CD4-positive, alpha-beta T cell treated with Interleukin-2 at 100 ng/mL for 4 hours (primary cell): ENCODE measurements around the gene GYPC.
"Not testable (repeated sequence)": the region's sequence is repeated elsewhere in the genome, so short reads cannot be mapped to it uniquely, and the experiment has no call there.

Source experiments
- DNase-seq: peaks from one replicate; pipeline ENCODE4 v3.0.0-alpha.2; 2020; ENCODE audit warnings: low spot score

The GYPC gene

GRCh38 chr2:126671488-126671887 is 15.5 kb downstream of the GYPC start:
- no peak for DNase-seq

GRCh38 chr2:126672980-126673605 is 17.1 kb downstream of the GYPC start:
- DNase-seq = no peak

DNA sequence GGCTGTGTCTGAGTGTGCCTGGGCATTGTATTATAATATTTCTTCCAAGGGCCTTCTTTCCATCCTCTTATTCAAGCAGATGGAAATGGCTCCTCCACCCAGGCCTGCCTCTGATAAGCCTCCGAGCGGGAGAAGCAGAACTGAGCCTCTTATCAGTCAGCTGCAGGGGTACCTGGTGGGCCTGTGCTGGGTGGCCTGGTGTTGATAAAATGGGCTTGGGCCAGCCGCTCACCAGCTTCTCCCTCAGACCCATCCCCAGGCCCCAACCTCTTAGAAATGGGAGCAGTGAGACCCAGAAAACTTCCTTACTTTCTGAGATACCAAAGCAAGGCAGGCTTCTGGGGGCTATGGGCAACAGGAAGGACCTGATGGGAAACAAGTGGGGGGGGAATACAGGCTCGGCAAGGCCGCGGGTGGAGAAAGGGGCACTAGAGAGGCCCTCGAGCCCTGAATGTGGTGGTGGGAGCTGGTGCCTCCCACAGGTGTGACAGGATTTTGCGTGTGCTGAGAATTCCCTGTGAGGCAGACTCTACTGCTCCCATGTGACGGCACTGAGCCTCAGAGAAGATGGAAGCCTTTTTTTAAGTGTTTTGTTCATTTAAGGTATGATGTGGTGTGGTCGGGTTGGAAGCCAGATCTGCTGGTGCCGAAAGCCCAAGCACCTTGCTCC is 18.3 kb downstream of the GYPC start:
- DNase-seq = no peak

DNA sequence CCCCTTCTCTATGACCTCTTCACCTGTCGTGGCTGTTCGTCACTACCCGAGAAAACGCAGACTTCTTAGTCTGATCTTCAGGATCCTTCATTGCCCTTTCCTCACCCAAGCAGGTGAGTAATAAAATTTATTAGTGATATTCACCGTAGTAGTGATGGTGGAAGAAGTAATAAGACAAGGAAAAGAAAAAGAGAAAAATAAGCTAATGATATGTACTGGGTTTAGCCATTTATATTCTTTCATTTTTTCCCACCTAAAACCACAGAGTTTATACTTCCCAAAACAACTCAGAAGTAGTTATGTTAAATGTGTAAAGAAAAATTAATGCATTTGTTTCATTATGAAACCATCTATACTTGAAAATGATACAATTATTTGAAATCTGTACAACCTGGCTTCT is 19.7 kb downstream of the GYPC start:
- no peak for DNase-seq

GRCh38 chr2:126676221-126677175 is 20.5 kb downstream of the GYPC start:
- DNase-seq = no peak

- no peak for DNase-seq
These were observed 21.2 kb downstream of the GYPC start for GRCh38 chr2:126677176-126677538.

- DNase-seq = no peak
These were observed 22.5 kb downstream of the GYPC start for GRCh38 chr2:126678269-126679065.

GRCh38 chr2:126679094-126679713 is 23.2 kb downstream of the GYPC start:
- DNase-seq = no peak

- no peak for DNase-seq
These were observed 25.5 kb downstream of the GYPC start for GRCh38 chr2:126681505-126681904.

DNA sequence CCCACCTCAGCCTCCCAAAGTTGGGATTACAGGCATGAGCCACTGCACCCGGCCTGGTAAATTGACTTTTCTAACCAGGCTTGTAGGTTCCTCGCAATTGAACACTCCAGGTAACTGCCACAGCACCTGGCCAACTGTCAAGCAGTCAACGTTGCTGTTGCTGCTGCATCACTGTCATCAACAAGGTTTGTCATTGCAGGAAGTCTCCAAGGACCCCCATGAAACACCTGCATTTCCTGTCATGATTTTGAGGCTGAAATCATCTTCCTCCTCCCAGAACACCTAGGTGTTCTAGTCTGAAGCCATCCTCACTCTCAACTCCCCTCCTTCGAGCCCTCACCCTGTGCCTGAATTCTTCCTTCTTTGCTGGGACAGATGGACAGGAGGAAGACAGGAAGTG is 29.7 kb downstream of the GYPC start:
- DNase-seq = no peak

DNA sequence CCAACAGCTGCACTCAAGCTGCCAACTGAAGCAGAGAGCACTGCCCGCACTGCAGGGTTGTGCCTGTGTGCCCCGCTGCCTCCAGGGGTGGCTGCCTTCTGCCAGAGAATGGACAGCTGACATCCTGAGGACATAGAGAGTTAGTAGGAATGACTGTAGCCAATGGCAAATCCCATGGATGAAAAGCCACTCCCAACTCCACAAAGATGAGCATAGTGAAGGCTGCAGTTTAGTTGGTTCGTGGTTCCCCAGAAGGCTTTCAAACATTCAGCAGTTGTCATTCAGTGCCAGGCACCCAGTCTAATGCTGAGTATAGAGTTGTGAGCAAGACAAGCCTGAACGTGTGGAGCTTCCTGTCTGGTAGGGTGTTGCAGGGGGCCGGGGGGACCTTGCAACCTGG is 30.3 kb downstream of the GYPC start:
- DNase-seq = no peak

DNA sequence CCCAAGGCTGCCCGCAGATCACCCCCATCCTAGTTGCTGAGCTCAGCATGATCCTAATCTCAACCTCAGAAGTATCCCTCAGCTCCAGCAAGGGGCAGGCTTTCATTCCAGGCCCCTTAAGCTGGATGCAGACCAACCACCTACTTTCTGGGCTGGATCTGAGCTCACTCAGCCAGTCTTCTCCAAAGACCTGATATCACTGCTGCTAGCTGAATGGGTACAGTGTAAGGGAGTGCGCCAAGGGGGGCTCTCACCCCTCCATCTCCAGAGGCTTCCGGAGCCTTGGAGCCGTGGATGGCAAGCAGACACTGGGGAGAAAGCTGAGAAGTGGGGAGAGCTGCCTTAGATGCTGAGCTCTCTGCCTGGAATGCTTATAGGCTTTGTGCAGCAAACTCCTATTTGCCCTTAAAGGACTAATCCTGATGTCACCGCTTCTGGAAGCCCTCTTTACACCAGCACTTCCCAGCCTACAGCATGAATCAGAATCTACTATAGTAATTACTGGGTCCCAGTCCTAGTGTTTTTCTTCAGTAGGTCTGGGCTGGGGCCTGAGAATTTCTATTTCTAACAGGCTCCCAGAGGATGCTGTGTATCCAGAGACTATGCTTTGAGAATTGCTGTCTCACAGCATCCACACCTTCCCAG is 31.0 kb downstream of the GYPC start:
- DNase-seq = no peak

DNA sequence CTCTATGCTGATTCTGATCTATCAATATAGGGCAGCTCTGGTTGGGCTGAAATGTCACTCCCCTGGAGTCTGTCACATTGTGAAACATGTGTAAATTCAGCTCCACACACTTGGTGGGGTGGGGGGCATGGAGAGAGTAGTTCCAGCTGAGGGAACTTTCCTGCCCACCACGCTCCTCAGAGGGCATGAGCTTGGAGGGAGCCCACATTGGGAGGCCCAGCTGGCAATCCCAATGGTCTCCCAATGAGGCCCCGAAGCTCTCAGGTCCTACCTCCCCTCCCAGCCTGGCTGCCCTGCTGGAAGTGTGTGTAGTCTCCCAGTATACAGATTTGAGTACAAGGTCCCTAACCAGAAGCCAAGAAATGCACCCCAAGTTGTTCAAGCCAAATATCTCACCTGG is 31.5 kb downstream of the GYPC start:
- DNase-seq = no peak

GRCh38 chr2:126688594-126688993 is 32.6 kb downstream of the GYPC start:
- DNase-seq = not testable (repeated sequence)

- DNase-seq = not testable (repeated sequence)
These were observed 36.3 kb downstream of the GYPC start for GRCh38 chr2:126692241-126692640.

GRCh38 chr2:126692934-126693592 is 37.1 kb downstream of the GYPC start:
- not testable (repeated sequence) for DNase-seq

GRCh38 chr2:126696644-126697520 is 40.9 kb downstream of the GYPC start:
- DNase-seq = no peak

DNA sequence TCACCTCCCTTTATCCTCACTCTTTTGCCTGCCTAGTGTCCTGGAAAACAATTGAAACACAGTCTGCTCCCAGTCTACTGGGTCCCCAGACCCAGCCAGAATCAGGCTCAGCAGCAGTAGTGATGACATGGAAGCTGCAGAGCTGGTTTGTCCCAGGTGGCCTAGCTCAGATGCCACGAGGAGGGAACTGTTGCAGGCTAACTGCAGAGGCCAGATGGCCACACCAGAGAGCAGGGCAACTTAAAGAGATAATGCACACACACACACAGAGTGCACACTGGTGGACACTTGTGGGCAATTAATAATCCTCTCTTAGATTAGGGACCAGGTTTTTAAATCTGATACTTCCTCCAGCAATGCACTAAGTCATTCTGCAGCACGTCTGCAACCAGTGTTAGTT is 42.4 kb downstream of the GYPC start:
- DNase-seq = no peak

GRCh38 chr2:126699018-126699417 is 43.1 kb downstream of the GYPC start:
- no peak for DNase-seq
